ENCODE measurements around the gene RPS19BP1.

RPS19BP1 gene

GRCh38 chr22:39532215-39533073, at the start of gene RPS19BP1:
RPS19BP1 (minus strand) TSS chr22:39532748; CDS start chr22:39532738, 10 bp downstream.
- peak; percentile 100 for DNase-seq

GRCh38 chr22:39581303-39581702, 48.8 kb upstream of the RPS19BP1 start:
- no peak for DNase-seq

GRCh38 chr22:39580795-39581194, 48.2 kb upstream of the RPS19BP1 start:
- no peak for DNase-seq

- DNase-seq = no peak
These were observed 47.5 kb upstream of the RPS19BP1 start for GRCh38 chr22:39580006-39580441.

- DNase-seq = no peak
These were observed 45.4 kb upstream of the RPS19BP1 start for GRCh38 chr22:39577900-39578299.

- DNase-seq = no peak
These were observed 44.8 kb upstream of the RPS19BP1 start for GRCh38 chr22:39577366-39577765.

GRCh38 chr22:39576027-39576426, 43.5 kb upstream of the RPS19BP1 start:
- DNase-seq = no peak

GRCh38 chr22:39575552-39575825, 42.9 kb upstream of the RPS19BP1 start:
- no peak for DNase-seq

GRCh38 chr22:39574779-39575551, 42.4 kb upstream of the RPS19BP1 start:
- DNase-seq = no peak

- no peak for DNase-seq
These were observed 39.0 kb upstream of the RPS19BP1 start for GRCh38 chr22:39571538-39571937.

GRCh38 chr22:39570665-39571064, 38.1 kb upstream of the RPS19BP1 start, which contains the start of gene CACNA1I:
CACNA1I (plus strand) TSS chr22:39570753; CDS start chr22:39570753, 0 bp downstream.
- no peak for DNase-seq

- DNase-seq = no peak
These were observed 37.7 kb upstream of the RPS19BP1 start for GRCh38 chr22:39570226-39570625.

- DNase-seq = no peak
These were observed 36.5 kb upstream of the RPS19BP1 start for GRCh38 chr22:39569066-39569465.

- no peak for DNase-seq
These were observed 35.9 kb upstream of the RPS19BP1 start for GRCh38 chr22:39568278-39568981.

GRCh38 chr22:39567135-39567946, 34.8 kb upstream of the RPS19BP1 start:
- DNase-seq = peak; percentile 1

- DNase-seq = no peak
These were observed 32.9 kb upstream of the RPS19BP1 start for GRCh38 chr22:39565414-39565944.

- no peak for DNase-seq
These were observed 31.3 kb upstream of the RPS19BP1 start for GRCh38 chr22:39563571-39564428.

- DNase-seq = no peak
These were observed 30.4 kb upstream of the RPS19BP1 start for GRCh38 chr22:39562839-39563489.

- no peak for DNase-seq
These were observed 27.6 kb upstream of the RPS19BP1 start for GRCh38 chr22:39560127-39560526.

GRCh38 chr22:39559456-39560105, 27.0 kb upstream of the RPS19BP1 start:
- no peak for DNase-seq
